ENCODE results near the gene TRIM8. TPM values are rescaled to one million over a fixed set of nuclear protein-coding genes. Genes with fewer than 3 reads are reported as not detected.

TRIM8 gene
- total RNA-seq, 1 donor: 126 TPM

GRCh38 chr10:102612964-102613275 lies 31.4 kb upstream of the TRIM8 start:
- H2AFZ ChIP-seq (ENCODE audit: low read length): no peak overlapping the region
- no peak for DNase-seq (ENCODE audit: insufficient read length, low spot score, missing footprints)
- no peak for TF ChIP-seq CTCF (IDR thresholded peaks at IDR 0.05; ENCODE audit: extremely low read depth, low read depth, low read length)

GRCh38 chr10:102613286-102613685 lies 31.0 kb upstream of the TRIM8 start:
- H3K4me2 ChIP-seq (ENCODE audit: insufficient read depth, low read length): no peak overlapping the region
- no peak overlapping the region for H3K27ac ChIP-seq (ENCODE audit: low read depth, low read length)
- no peaks in the 10 kb centered on the region for H4K20me1 ChIP-seq (ENCODE audit: insufficient read depth, low read length)
- no peak for TF ChIP-seq CTCF (IDR thresholded peaks at IDR 0.05; ENCODE audit: extremely low read depth, low read depth, low read length)
- no peaks in the 10 kb centered on the region for H3K79me2 ChIP-seq (ENCODE audit: insufficient read depth, low read length)
- H2AFZ ChIP-seq (ENCODE audit: low read length): no peak overlapping the region
- peaks cover 6% of the 10 kb centered on the region for H3K36me3 ChIP-seq (ENCODE audit: insufficient read depth, low read length)
- no peak for DNase-seq (ENCODE audit: insufficient read length, low spot score, missing footprints)
- H3K9me3 ChIP-seq (ENCODE audit: low read depth, low read length): no peaks in the 10 kb centered on the region
- H3K4me3 ChIP-seq (ENCODE audit: insufficient read depth, low read length): no peak overlapping the region
- peaks cover 10% of the 10 kb centered on the region for H3K4me1 ChIP-seq (ENCODE audit: insufficient read depth, low read length)
- no peaks in the 10 kb centered on the region for H3K27me3 ChIP-seq (ENCODE audit: insufficient read depth, low read length)

More at GRCh38 chr10:102612964-102613275, 31.4 kb upstream of the TRIM8 start:
- H3K4me1 ChIP-seq (ENCODE audit: insufficient read depth, low read length): peaks cover 10% of the 10 kb centered on the region
- H4K20me1 ChIP-seq (ENCODE audit: insufficient read depth, low read length): no peaks in the 10 kb centered on the region
- H3K4me2 ChIP-seq (ENCODE audit: insufficient read depth, low read length): no peak overlapping the region
- H3K4me3 ChIP-seq (ENCODE audit: insufficient read depth, low read length): no peak overlapping the region
- no peaks in the 10 kb centered on the region for H3K79me2 ChIP-seq (ENCODE audit: insufficient read depth, low read length)
- H3K27me3 ChIP-seq (ENCODE audit: insufficient read depth, low read length): no peaks in the 10 kb centered on the region
- H3K9me3 ChIP-seq (ENCODE audit: low read depth, low read length): no peaks in the 10 kb centered on the region
- peaks cover 4% of the 10 kb centered on the region for H3K36me3 ChIP-seq (ENCODE audit: insufficient read depth, low read length)
- no peak overlapping the region for H3K27ac ChIP-seq (ENCODE audit: low read depth, low read length)

- no peaks in the 10 kb centered on the region for H3K79me2 ChIP-seq (ENCODE audit: insufficient read depth, low read length)
- TF ChIP-seq CTCF (IDR thresholded peaks at IDR 0.05; ENCODE audit: extremely low read depth, low read depth, low read length): no peak
- no peaks in the 10 kb centered on the region for H4K20me1 ChIP-seq (ENCODE audit: insufficient read depth, low read length)
- H3K36me3 ChIP-seq (ENCODE audit: insufficient read depth, low read length): peaks cover 6% of the 10 kb centered on the region
- H2AFZ ChIP-seq (ENCODE audit: low read length): no peak overlapping the region
- no peak for DNase-seq (ENCODE audit: insufficient read length, low spot score, missing footprints)
- H3K4me2 ChIP-seq (ENCODE audit: insufficient read depth, low read length): no peak overlapping the region
- H3K27ac ChIP-seq (ENCODE audit: low read depth, low read length): no peak overlapping the region
- no peaks in the 10 kb centered on the region for H3K27me3 ChIP-seq (ENCODE audit: insufficient read depth, low read length)
- no peak overlapping the region for H3K4me3 ChIP-seq (ENCODE audit: insufficient read depth, low read length)
- no peaks in the 10 kb centered on the region for H3K9me3 ChIP-seq (ENCODE audit: low read depth, low read length)
- H3K4me1 ChIP-seq (ENCODE audit: insufficient read depth, low read length): peaks cover 10% of the 10 kb centered on the region
These were observed 30.5 kb upstream of the TRIM8 start for GRCh38 chr10:102613785-102614184.

- Histone ChIP-seq H3K36me3 (ENCODE audit: insufficient read depth, low read length) (peaks cover 6% of the 10 kb centered on the region), H3K27ac (ENCODE audit: low read depth, low read length) (no peak overlapping the region), H3K27me3 (ENCODE audit: insufficient read depth, low read length) (no peaks in the 10 kb centered on the region), H3K4me1 (ENCODE audit: insufficient read depth, low read length) (peaks cover 18% of the 10 kb centered on the region), H3K4me3 (ENCODE audit: insufficient read depth, low read length) (no peak overlapping the region), H4K20me1 (ENCODE audit: insufficient read depth, low read length) (no peaks in the 10 kb centered on the region), H3K9me3 (ENCODE audit: low read depth, low read length) (no peaks in the 10 kb centered on the region), H3K79me2 (ENCODE audit: insufficient read depth, low read length) (no peaks in the 10 kb centered on the region), H2AFZ (ENCODE audit: low read length) (no peak overlapping the region), H3K4me2 (ENCODE audit: insufficient read depth, low read length) (no peak overlapping the region)
- no peak for DNase-seq (ENCODE audit: insufficient read length, low spot score, missing footprints)
- TF ChIP-seq CTCF (IDR thresholded peaks at IDR 0.05; ENCODE audit: extremely low read depth, low read depth, low read length): no peak
These were observed 29.4 kb upstream of the TRIM8 start for GRCh38 chr10:102614888-102615287.

Data from osteoblast (primary cell).